ENCODE data around the gene HOXB9. TPM values are rescaled to one million over a fixed set of nuclear protein-coding genes. Genes with fewer than 3 reads are reported as not detected.

Gene HOXB9
- total RNA-seq, 2 experiments from 2014 or later = not detected

DNA sequence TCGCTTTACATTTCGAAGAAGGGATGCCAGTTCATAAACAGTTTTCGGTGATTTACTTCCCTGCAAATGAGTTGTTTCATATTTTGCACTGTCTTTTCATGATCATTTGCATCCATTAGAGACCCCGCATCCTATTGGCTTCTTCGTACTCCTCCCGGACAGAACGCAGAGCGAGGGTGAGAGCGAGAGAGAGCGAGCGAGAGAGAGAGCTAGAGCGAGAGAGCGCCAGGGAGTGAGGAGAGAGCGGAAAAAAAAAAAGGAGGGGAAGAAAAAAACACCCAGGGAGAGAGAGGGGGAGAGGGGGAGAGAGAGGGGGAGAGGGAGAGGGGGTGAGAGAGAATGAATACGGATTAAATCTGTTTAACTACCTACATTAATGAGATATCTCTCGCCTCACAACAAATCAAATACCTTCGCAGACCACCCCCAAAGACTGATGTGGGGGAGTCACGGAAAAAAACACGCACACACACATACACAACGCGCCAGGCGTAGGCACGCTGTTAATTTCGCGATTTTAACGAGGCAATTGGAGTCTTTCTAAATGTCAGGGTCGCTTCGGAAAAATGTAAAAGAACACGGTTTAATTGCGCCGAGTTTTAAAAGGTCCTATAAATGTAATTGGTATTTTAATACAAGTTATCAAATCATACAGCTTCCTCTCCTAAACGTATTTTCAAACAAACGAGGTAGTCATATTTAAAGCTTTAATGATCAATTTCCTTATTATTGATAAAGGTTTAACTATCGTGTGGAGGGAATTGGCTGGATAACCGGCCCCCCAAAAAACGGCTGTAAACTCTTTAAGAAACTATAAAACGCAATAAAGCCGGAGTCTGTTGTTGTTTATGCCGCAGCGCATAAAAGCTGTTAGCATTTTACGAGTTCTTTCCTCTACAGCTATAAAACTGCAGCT, 10.9 kb downstream of the HOXB9 start, which contains the start of gene HOXB8:
TSS of gene HOXB8 (minus strand) at position 246 of the 916 bp plus-strand sequence. CDS start 588 bp downstream, outside the sequence.
- Mint-ChIP-seq H3K27ac (peak within 1 kb of the TSS; percentile 36), H3K4me1 (ENCODE audit: low read depth) (peaks cover 71% of the 10 kb centered on the region), H3K9me3 (no peaks in the 10 kb centered on the region), H3K36me3 (ENCODE audit: low read depth) (no peaks in the 10 kb centered on the region), H3K4me3 (peak within 1 kb of the TSS; percentile 56), H3K27me3 (peaks cover 97% of the 10 kb centered on the region)
- ATAC-seq (ENCODE audit: poor library complexity) (no peak), DNase-seq (no peak)
- H3K27ac ChIP-seq (ENCODE audit: low read depth in 1 of 2, low read length in 2 of 2) = no peak within 1 kb of the TSS
- H3K9me3 ChIP-seq (ENCODE audit: control insufficient read depth in 1 of 2, insufficient read depth in 1 of 2, low read length in 2 of 2) = peaks cover 0 to 25% of the 10 kb centered on the region in 2 experiments
- no peaks in the 10 kb centered on the region for H3K36me3 ChIP-seq (ENCODE audit: insufficient read depth, low read length)
- CTCF ChIA-PET = interaction anchor here (1.2 to 2.7 kb wide), 3 partner anchors 21 to 158 kb away, joined by 3 to 19 read pairs (median 4); partner anchors contain the start of gene HOXB5
- H3K27me3 ChIP-seq (ENCODE audit: control insufficient read depth in 1 of 2, insufficient read depth in 2 of 2, low read length in 2 of 2) = peaks cover 88 to 95% of the 10 kb centered on the region in 2 experiments
- no peak for TF ChIP-seq CTCF (IDR thresholded peaks at IDR 0.05)
- POLR2A ChIA-PET = interaction anchor here (0.8 to 2.3 kb wide), 2 partner anchors 10 to 568 kb away, joined by 3 to 10 read pairs; partner anchors contain the start of gene HOXB9
- intact Hi-C loops (cut with DNase I, micrococcal nuclease) = loop anchor here (5.0 to 10.0 kb wide), 3 partner anchors 723 to 838 kb away; partner anchors contain the start of gene SCRN2 (in 1 of the 2)
- H3K4me3 ChIP-seq (ENCODE audit: low read length) = peak within 1 kb of the TSS; percentile 10
- H3K4me1 ChIP-seq (ENCODE audit: insufficient read depth, low read length) = peaks cover 70% of the 10 kb centered on the region

DNA sequence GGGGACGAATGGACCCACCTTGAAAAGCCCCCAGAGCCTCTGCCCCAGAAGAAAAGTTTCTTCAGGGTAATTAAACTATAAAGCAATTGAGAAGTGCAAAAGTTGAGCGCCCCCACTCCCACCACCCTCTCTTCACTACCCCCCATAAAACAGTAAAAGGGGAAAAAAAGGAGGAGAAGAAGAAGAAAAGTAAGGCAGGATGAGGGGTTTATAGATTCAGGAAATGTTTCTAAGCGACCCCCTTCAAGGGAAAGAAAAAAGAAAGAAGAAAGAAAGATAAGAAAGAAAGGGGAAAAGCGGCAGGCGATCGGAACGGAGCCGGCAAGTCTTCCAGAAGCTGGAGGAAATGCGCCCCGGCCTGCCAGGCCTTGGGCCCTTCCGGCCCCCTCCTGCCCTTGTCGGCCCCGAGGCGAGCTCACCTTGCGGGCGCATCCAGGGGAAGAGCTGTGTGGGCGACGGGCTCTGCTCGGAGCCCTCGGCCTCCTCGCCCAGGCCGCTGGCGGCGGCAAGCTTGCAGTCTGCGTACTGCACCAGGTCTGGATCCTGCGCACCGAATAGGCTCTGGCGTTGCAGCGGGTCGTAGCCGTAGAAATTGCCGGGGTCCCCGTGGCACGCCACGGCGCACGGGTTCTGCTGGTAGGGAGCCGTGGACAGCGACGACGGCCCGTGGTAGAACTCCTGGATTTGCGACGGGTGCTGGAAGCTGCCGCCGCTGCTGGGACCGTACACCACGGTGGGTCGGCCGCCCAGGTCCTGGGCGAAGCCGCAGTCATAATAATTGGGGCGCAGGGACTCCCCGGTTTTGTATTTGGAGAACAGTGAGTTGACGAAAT, 12.1 kb downstream of the HOXB9 start:
- Mint-ChIP-seq H3K36me3 (ENCODE audit: low read depth) (no peaks in the 10 kb centered on the region), H3K4me1 (ENCODE audit: low read depth) (peaks cover 71% of the 10 kb centered on the region), H3K27ac (peak overlapping the region; percentile 36), H3K9me3 (no peaks in the 10 kb centered on the region), H3K27me3 (peaks cover 94% of the 10 kb centered on the region), H3K4me3 (peak overlapping the region; percentile 82)
- no peak for TF ChIP-seq CTCF (IDR thresholded peaks at IDR 0.05)
- ChIA-PET POLR2A (interaction anchor here (0.8 to 2.3 kb wide), 5 partner anchors 11 to 567 kb away, joined by 3 to 10 read pairs (median 3); partner anchors contain the start of gene HOXB9), CTCF (interaction anchor here (1.2 to 2.7 kb wide), 4 partner anchors 10 to 21 kb away, joined by 3 to 19 read pairs (median 4); partner anchors contain the start of gene HOXB5)
- ATAC-seq (ENCODE audit: poor library complexity) (peak; percentile 27), DNase-seq (peak in 4 of 14 experiments; percentile 29 to 68 (median 54))
- Histone ChIP-seq H3K4me1 (ENCODE audit: insufficient read depth, low read length) (peaks cover 74% of the 10 kb centered on the region), H3K9me3 (ENCODE audit: control insufficient read depth in 1 of 2, insufficient read depth in 1 of 2, low read length in 2 of 2) (peaks cover 0 to 21% of the 10 kb centered on the region in 2 experiments), H3K36me3 (ENCODE audit: insufficient read depth, low read length) (no peaks in the 10 kb centered on the region), H3K27me3 (ENCODE audit: control insufficient read depth in 1 of 2, insufficient read depth in 2 of 2, low read length in 2 of 2) (peaks cover 88 to 95% of the 10 kb centered on the region in 2 experiments), H3K27ac (ENCODE audit: low read depth in 1 of 2, low read length in 2 of 2) (no peak overlapping the region), H3K4me3 (ENCODE audit: low read length) (peak overlapping the region; percentile 10)
- intact Hi-C loops (cut with DNase I, micrococcal nuclease) = loop anchor here in 1 of 2 experiments (5.0 to 10.0 kb wide), 2 partner anchors 277 to 769 kb away; partner anchors contain the start of gene SCRN2

Measured in CD4-positive, alpha-beta T cell (primary cell).